Measurements from ENCODE around the gene WSCD1.

The WSCD1 gene

GRCh38 chr17:6086603-6087400 is 16.6 kb downstream of the WSCD1 start:
- no peak for DNase-seq (ENCODE audit: low read depth)

GRCh38 chr17:6088141-6088540 is 18.0 kb downstream of the WSCD1 start:
- DNase-seq (ENCODE audit: low read depth) = no peak

GRCh38 chr17:6090253-6090652 is 20.1 kb downstream of the WSCD1 start:
- DNase-seq (ENCODE audit: low read depth) = no peak

DNA sequence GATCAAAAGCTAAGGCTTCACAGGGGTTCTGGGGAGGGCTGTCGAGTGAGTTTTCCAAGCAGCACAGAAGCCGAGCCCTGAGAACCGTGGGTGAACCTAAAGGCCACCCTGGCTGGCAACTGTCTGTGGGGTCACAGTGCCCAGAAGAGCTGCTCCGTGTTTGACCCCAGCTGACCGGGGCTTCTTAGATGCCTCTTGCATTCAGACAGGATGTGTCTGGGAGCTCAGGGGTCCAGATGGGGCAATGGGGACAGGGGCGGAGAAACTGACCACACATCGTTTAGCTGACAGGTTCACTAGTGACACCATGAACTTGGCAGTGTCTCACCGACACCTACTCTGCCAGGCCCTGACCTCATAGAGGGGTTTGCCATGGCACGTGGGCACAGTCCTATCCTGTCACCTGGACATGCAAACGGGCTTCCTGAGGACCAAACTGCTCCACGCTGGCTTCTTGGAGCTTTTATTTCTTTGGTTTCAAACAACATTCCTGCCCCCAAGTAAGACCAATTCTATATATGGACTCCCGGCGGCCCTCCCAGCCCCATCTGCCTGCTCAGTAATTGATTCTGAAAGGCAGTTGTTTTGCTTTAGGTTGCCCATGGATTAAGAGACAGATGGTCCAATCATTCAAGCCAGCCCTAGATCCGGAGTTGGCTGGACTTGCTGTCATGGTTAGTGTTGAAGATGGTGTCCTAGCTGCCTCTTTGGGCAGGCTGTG is 22.2 kb downstream of the WSCD1 start:
- no peak for DNase-seq (ENCODE audit: low read depth)

DNA sequence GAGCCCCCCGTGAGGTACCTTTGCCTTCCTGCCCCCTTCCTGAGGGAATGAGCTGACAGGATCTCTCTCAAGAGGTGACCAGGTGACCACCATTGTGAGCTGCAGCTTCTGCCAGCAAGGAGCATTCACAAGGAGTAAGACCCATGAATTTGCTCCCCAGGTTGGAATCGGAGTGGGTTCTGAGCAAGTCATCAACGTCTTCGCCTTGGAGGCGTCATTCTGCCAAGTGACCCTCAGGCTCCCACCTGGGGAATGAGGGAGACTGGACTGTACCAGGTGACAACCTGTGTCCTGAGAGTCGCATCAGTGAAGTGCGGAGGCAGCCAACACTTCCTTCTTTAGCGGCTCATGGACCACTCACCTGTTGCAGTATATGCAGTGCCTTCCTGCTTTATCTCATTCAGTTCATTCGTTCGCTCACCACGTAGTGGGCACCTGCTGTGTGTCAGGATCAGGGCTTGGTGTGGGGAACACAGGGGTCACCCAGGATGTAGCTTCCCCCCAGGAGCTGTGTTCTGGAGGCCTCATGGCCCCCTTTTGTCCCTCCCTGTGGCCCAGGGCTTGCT is 22.8 kb downstream of the WSCD1 start:
- no peak for DNase-seq (ENCODE audit: low read depth)

GRCh38 chr17:6094453-6094852 is 24.3 kb downstream of the WSCD1 start:
- no peak for DNase-seq (ENCODE audit: low read depth)

- DNase-seq (ENCODE audit: low read depth) = no peak
Observed at GRCh38 chr17:6094926-6095325, 24.7 kb downstream of the WSCD1 start.

DNA sequence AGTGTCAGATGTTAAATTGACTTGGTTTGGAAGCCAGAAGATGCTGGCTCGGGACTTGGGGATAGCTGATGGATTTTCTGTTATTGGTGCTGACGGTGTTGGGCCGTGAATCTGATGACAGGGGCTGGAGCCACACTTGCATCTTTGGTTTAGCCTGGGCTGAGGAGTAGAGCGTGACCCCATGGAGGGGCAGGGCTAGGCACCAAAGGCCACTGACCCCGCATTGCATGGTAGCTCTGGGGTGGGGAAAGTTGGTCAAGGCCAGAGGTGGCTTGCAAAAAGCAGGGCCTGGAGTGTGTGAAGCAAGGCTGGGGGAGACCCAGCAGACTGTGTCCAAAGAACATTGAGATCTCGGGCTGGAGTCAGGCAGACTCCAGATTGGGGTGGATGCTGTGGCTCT is 25.3 kb downstream of the WSCD1 start:
- no peak for DNase-seq (ENCODE audit: low read depth)

- no peak for DNase-seq (ENCODE audit: low read depth)
Observed at GRCh38 chr17:6096201-6097004, 26.2 kb downstream of the WSCD1 start.

DNA sequence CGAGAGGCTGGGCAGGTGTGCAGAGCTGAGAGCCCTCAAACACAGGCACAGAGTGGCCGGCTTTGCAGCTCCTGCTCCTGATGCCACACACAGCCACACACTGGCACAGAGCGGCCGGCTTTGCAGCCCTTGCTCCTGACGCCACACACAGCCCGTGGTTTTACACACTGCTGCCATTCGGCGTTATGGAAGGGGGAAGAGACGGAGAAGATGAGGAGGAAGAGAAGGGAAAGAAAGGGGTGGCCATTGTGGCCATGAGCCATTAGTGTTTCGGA is 26.8 kb downstream of the WSCD1 start:
- DNase-seq (ENCODE audit: low read depth) = no peak

DNA sequence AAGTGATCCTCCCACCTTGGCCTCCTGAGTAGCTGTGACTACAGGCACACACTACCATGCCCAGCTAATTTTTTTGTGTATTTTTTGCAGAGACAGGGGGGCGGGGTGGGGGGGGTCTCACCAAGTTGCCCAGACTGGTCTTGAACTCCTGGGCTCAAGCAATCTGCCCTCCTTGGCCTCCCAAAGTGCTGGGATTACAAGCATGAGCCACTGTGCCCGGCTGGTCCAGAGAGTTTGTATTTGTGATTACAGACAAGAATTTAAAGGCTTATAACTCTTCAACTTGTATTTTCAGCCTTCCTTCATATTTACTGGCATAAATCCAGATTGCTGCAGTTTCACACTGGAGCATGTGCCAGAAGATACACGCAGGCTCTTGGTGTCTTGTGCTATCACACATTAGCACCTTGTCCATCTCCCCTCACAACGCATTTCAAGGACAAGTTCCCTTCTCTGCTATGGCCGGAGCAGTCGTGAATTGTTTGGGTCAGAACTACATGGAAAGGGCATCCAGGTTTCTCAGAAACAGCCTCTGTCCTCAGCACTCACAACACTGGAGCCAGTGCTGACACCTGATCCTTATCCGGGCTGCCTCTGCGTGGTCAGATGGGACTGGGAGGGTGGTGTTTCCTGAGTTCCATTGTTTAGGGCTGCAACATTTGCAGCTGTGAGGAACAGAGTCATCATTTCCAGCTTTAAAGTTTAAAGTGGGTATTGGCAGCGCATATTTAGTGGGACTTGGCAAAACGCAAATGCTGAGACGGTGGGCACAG is 28.1 kb downstream of the WSCD1 start:
- no peak for DNase-seq (ENCODE audit: low read depth)

DNA sequence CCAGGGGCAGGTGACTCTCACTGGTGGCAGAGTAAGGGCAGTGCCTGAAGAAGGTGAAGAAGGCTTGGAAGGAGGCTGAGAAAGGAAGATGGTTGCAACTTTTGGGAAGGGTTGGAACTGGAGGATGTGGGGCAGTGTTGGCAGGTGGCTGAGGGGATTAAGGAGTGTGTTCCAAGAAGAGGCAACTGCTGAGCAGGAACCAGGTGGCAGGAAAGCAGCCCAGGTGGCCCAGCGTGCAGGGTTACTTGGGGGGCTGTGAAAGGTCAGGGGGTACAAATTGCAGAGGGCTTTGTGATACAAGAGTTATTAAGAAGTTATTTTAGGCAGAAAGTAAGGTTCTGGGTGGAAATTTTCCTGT is 28.6 kb downstream of the WSCD1 start:
- DNase-seq (ENCODE audit: low read depth) = no peak

GRCh38 chr17:6099492-6099891 is 29.3 kb downstream of the WSCD1 start:
- no peak for DNase-seq (ENCODE audit: low read depth)

- DNase-seq (ENCODE audit: low read depth) = no peak
Observed at GRCh38 chr17:6100146-6100545, 30.0 kb downstream of the WSCD1 start.

DNA sequence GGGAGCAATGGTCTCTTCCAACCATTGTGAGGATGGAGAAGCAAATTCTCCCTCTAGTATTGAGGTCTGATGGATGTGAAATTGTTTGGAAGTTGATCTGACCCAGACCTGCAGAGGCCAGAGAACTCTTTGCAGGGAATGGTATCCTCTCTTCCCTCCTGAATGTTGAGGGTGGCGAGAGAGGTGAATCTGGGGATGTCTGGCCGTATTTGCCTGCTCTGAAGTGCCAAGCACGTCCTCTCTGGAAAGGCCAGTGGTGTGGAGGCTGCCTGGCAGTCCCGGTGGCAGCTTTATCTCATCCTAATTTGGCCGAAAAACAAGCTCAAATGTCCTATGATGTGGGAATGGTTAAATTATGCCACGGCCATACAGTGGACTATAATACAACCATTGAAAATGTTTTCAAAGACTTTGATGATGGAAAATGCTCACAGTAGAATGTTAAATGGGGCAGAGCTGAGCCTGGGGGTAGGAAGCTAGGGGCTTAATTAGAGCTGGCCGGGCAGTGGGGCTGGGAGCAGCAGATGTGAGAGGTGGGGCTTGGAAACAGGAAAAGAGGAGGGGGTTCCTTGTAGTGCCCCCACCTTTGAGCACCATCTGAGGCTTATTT is 30.8 kb downstream of the WSCD1 start:
- DNase-seq (ENCODE audit: low read depth) = no peak

GRCh38 chr17:6101706-6102105 is 31.5 kb downstream of the WSCD1 start:
- DNase-seq (ENCODE audit: low read depth) = no peak

- no peak for DNase-seq (ENCODE audit: low read depth)
Observed at GRCh38 chr17:6102615-6103014, 32.4 kb downstream of the WSCD1 start.

DNA sequence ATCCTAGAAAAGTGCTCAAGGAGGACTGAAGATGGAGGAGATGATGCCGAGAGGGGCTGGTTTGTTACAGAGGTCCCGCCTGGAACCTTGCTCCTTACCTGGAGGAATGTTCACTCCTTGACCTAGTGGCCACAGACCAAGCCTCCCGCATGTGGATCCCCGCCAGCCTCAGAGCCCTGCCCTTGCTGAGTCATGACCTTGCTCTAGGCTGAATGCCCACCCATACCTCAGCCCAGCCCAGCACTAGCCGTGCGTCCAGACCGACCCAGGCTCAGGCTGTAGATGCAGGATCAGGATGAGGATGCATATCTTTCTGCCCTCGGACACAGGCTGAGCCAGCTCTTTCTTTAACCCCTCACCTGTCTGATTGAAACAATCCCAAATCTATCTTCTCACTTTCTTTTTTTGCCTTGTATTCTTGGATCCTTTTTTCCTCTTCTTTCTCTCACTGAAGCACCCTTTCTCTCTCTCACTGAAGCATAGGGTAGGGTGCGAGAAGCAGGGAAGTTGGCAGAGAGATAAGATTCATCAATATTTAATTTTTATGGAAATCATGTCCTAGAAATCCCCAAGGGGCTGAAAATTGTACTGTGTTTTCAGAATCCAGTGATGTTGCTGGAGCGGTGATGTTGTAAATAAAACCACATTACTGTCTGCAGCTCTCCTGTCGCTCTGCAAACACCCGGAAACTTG is 34.9 kb downstream of the WSCD1 start:
- no peak for DNase-seq (ENCODE audit: low read depth)

- DNase-seq (ENCODE audit: low read depth) = no peak
Observed at GRCh38 chr17:6105649-6106007, 35.4 kb downstream of the WSCD1 start.

DNA sequence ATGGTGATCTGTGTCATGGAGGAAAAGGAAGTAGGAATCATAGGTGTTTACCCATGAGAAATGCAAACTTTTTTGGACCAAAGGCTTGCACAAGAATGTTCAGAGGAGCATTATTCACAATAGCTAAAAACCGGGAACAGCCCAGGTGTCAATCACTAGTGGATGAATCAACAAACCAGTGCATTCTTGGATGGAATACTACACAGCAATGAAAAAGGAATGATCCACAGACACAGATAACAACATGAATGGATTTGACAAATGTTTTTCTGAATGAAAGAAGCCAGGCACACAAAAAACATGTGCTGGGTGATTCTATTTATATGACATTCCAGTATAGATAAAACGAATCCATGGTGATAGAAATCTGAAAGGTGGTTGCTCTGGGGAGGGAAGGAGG is 36.0 kb downstream of the WSCD1 start:
- no peak for DNase-seq (ENCODE audit: low read depth)

DNA sequence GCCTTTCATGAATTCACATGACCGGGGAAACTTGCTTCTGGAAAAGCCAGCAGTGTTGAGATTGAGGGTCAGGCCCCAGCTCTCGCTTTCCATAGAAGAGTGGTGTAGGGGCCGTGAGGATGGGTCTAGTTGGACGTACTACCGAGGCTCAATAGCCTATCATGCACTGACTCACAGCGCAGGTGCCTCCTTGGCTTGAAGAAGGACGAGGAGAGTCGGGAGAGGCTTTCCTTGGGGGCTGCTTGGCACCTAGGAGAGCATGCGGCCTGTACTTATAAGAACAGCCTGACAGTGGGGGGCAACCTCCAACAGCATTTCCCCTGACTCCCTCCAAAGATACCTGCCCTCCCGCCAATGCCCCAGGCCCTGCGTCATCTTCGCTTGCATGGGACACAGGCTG is 37.6 kb downstream of the WSCD1 start:
- DNase-seq (ENCODE audit: low read depth) = no peak

Data from stimulated activated CD8-positive, alpha-beta memory T cell treated with anti-CD3 and anti-CD28 coated beads, Interleukin-4, amount 100 ng/mL, for 24 hours (primary cell).